Heart left ventricle (tissue), 13 donors: ENCODE data around the gene PUM1.

Source experiments
- POLR2A ChIP-seq, 2 donors: fragments of 450-650 bp; IDR thresholded peaks; one replicate each; pipeline ENCODE4 v1.6.1; 2017; ENCODE audit warnings: antibody characterized with exemption in 2 of 2, mild to moderate bottlenecking in 2 of 2, moderate library complexity in 2 of 2
- TF ChIP-seq, protein P1 (sequence below), 12 donors: fragments of 200-600 bp; sonication (generic) in 4 of 12; IDR thresholded peaks; one replicate each; pipeline versions ENCODE4 v1.5.0 to v1.8.0; 2018 to 2022; ENCODE audit warnings: antibody characterized with exemption in 12 of 12, mild to moderate bottlenecking in 5 of 12
- donor health status: ischemic (EF 13 %, LVEDD 7.1; RV severe dilation, severe dysfunction).
- donor health status: DM: no; HTN: yes; CAD: no.
- donor health status: DM: no; HTN: no; CAD: no.
- donor health status: ischemic (EF 25% LVEDD 6.9; RV normal size, moderate dysfunction).
- donor health status: ischemic (EF 25% LVEDD 5.7; RV mildly dilated, moderate dysfunction).
- donor health status: ischemic (EF 35%, LVEDD 5.7; RV mildly dilated, moderate dysfunction).
- donor health status: nonischemic (EF 11% LVEDD 7.7; RV severe dilation, severe dysfunction).
- donor health status: DM: yes; HTN: yes; CAD: no.
- donor health status: PGD.
- donor health status: ischemic (EF 29% LVEDD 5.4; RV normal size, mild dysfunction).
- donor health status: nonischemic (EF 23%, LVEDD 6.1; RV moderate dilation, normal function).

GRCh38 chr1:31016868-31017267 is 48.6 kb downstream of the PUM1 start:
- TF ChIP-seq, protein P1, sequence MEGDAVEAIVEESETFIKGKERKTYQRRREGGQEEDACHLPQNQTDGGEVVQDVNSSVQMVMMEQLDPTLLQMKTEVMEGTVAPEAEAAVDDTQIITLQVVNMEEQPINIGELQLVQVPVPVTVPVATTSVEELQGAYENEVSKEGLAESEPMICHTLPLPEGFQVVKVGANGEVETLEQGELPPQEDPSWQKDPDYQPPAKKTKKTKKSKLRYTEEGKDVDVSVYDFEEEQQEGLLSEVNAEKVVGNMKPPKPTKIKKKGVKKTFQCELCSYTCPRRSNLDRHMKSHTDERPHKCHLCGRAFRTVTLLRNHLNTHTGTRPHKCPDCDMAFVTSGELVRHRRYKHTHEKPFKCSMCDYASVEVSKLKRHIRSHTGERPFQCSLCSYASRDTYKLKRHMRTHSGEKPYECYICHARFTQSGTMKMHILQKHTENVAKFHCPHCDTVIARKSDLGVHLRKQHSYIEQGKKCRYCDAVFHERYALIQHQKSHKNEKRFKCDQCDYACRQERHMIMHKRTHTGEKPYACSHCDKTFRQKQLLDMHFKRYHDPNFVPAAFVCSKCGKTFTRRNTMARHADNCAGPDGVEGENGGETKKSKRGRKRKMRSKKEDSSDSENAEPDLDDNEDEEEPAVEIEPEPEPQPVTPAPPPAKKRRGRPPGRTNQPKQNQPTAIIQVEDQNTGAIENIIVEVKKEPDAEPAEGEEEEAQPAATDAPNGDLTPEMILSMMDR (IDR thresholded peaks at IDR 0.05): no peak
- no peak for TF ChIP-seq POLR2A (IDR thresholded peaks at IDR 0.05)
